Measurements from ENCODE around the gene MBNL3.

DNA sequence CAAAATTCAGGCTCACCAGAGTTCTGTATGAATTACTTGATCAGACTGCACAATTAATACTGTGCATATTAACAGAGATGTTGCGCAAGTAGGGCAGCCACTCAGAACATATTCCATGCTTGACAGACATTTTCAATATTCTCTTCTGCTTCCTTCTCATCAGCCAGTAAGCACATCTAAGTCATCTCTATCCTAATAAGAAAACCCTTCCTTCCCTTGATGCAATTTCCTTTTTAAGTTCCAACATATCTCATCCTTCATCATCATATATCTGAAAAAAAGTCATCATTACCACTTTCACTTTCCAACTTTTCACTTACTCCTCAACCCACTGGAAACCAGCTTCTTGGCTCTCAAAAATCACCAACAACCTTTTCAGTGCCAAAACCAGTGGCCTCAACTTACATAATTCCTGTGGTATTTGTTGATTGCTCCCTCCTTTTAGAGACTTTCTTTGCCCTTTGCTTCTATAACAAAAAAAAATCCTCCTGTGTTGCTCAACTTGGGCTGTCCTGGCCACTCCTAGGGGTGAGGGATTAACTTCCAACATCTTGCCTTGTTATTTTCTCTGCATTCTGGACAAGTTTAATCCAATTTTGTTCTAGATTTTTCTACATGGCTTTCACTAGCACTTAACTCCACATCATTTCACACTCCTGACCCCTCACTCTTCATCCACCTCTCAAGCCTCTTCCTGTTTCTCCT is 14.1 kb downstream of the MBNL3 start:
- TF ChIP-seq, protein P1, sequence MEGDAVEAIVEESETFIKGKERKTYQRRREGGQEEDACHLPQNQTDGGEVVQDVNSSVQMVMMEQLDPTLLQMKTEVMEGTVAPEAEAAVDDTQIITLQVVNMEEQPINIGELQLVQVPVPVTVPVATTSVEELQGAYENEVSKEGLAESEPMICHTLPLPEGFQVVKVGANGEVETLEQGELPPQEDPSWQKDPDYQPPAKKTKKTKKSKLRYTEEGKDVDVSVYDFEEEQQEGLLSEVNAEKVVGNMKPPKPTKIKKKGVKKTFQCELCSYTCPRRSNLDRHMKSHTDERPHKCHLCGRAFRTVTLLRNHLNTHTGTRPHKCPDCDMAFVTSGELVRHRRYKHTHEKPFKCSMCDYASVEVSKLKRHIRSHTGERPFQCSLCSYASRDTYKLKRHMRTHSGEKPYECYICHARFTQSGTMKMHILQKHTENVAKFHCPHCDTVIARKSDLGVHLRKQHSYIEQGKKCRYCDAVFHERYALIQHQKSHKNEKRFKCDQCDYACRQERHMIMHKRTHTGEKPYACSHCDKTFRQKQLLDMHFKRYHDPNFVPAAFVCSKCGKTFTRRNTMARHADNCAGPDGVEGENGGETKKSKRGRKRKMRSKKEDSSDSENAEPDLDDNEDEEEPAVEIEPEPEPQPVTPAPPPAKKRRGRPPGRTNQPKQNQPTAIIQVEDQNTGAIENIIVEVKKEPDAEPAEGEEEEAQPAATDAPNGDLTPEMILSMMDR (IDR thresholded peaks at IDR 0.05): no peak
- TF ChIP-seq POLR2AphosphoS5 (IDR thresholded peaks at IDR 0.05): no peak
